PC-9 (cell line): ENCODE data around the gene HMGCS1. TPM values are rescaled to one million over a fixed set of nuclear protein-coding genes. Genes with fewer than 3 reads are reported as not detected.
"Not testable (repeated sequence)": the region's sequence is repeated elsewhere in the genome, so short reads cannot be mapped to it uniquely, and the experiment has no call there.

ENCODE experiments used
- BruUV-seq: library from RNA; stranded (reverse); fragments of 400-500 nt; replicated peaks from 2 replicates; lab custom pipeline; 2021; lab: Mats Ljungman, UMichigan
- CTCF ChIA-PET: fragments of 300-600 bp; sonication (Branson Sonifier 250); formaldehyde crosslinking; loops from one replicate; lab custom pipeline; 2022; ENCODE audit warnings: antibody characterized with exemption; lab: Charles Lee
- POLR2A ChIA-PET: fragments of 300-600 bp; sonication (Branson Sonifier 250); formaldehyde crosslinking; loops from one replicate; lab custom pipeline; 2022; ENCODE audit warnings: antibody characterized with exemption; ENCODE audit not compliant: unreplicated experiment; lab: Charles Lee
- DNase-seq, 2 experiments: peaks; one replicate each; pipeline versions ENCODE4 v3.0.0 to v3.0.0-alpha.2; 2015 to 2022; ENCODE audit warnings: mixed read lengths in 1 of 2
- H2AFZ ChIP-seq: fragments of 200-600 bp; sonication (generic); 2 replicates; pipeline ENCODE4 v1.8.1; 2017; ENCODE audit warnings: antibody characterized with exemption
- H3F3A ChIP-seq: fragments of 200-600 bp; sonication (generic); 2 replicates; pipeline ENCODE4 v1.8.1; 2017; ENCODE audit warnings: antibody characterized with exemption, mild to moderate bottlenecking, low read depth; ENCODE audit not compliant: insufficient read depth
- H3K27ac ChIP-seq: fragments of 200-600 bp; sonication (generic); 2 replicates; pipeline ENCODE4 v1.6.1; 2016; ENCODE audit warnings: mixed run types
- H3K27me3 ChIP-seq: fragments of 200-600 bp; sonication (generic); 2 replicates; pipeline ENCODE4 v1.6.1; 2016; ENCODE audit warnings: low read depth, mixed run types; ENCODE audit not compliant: insufficient read depth
- H3K36me3 ChIP-seq: fragments of 200-600 bp; sonication (generic); 2 replicates; pipeline ENCODE4 v1.6.1; 2016; ENCODE audit warnings: low read depth, mixed run types
- H3K4me1 ChIP-seq: fragments of 200-600 bp; sonication (generic); replicated peaks from 2 replicates; pipeline ENCODE4 v1.6.1; 2016; ENCODE audit warnings: mixed run types; ENCODE audit not compliant: insufficient read depth
- H3K4me2 ChIP-seq: fragments of 200-600 bp; sonication (generic); 2 replicates; pipeline ENCODE4 v1.6.1; 2017; ENCODE audit warnings: mixed run types
- H3K4me3 ChIP-seq: fragments of 200-600 bp; sonication (generic); 2 replicates; pipeline ENCODE4 v1.6.1; 2016; ENCODE audit warnings: mixed run types
- H3K79me2 ChIP-seq: fragments of 200-600 bp; sonication (generic); 2 replicates; pipeline ENCODE4 v1.6.1; 2017; ENCODE audit warnings: low read depth, mixed run types
- H3K9me2 ChIP-seq: fragments of 200-600 bp; sonication (generic); 2 replicates; pipeline ENCODE4 v1.8.1; 2017; ENCODE audit warnings: mild to moderate bottlenecking; ENCODE audit not compliant: insufficient read depth
- H3K9me3 ChIP-seq: fragments of 200-600 bp; sonication (generic); 2 replicates; pipeline ENCODE4 v1.8.1; 2016; ENCODE audit warnings: low read depth; ENCODE audit not compliant: insufficient read depth
- H4K20me1 ChIP-seq: fragments of 200-600 bp; sonication (generic); 2 replicates; pipeline ENCODE4 v1.8.1; 2017; ENCODE audit not compliant: insufficient read depth
- EZH2 ChIP-seq: fragments of 200-600 bp; sonication (generic); IDR thresholded peaks from 2 replicates; pipeline ENCODE4 v1.8.0; 2017; ENCODE audit warnings: antibody characterized with exemption, low read depth
- intact Hi-C: fragments of 100-400 bp; cut with micrococcal nuclease; formaldehyde crosslinking; loops from one replicate; pipeline ENCODE4 v1.10.0; 2022; ENCODE audit not compliant: unreplicated experiment
- total RNA-seq: library from RNA; stranded (reverse); gene quantifications from 2 replicates; pipeline ENCODE4 v1.2.3, GENCODE V29; 2021
- TF ChIP-seq, protein P1 (sequence below): fragments of 200-600 bp; sonication (generic); conservative IDR thresholded peaks from 2 replicates; pipeline ENCODE4 v1.6.1; 2017; ENCODE audit warnings: mixed run types, antibody characterized with exemption, mild to moderate bottlenecking, moderate library complexity

HMGCS1 gene
- total RNA-seq, 1 experiment from 2014 or later, result 189 TPM

DNA sequence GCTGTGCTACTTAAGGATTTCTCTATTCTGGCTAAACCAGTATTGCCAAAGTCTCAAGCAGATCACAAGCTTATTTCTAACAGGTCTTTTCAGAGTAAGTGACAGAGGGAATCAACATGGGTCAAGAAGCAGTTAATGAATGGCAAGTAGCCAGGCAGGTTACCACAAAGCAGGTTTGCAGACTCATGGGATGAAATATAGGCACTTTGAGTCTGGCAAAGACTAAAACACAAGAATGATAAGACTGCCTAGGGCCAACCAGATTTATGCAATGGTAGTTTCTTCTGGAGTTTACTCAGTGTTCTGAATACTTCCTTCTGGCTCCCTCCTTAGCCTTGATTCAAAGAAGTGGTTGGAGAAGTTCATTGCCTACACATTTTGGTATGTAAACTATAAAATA is 3.6 kb downstream of the HMGCS1 start:
- Histone ChIP-seq H3K4me2 (peak overlapping the region; percentile 78), H3K9me3 (peaks cover 1% of the 10 kb centered on the region; the same call in 1 of the 2 replicates), H2AFZ (no peak overlapping the region), H3K79me2 (peaks cover 84% of the 10 kb centered on the region), H4K20me1 (peaks cover 72% of the 10 kb centered on the region), H3K4me3 (peak overlapping the region; percentile 3; the same call in 1 of the 2 replicates), H3K27ac (peak overlapping the region; percentile 47), H3K9me2 (no peaks in the 10 kb centered on the region), H3K36me3 (peaks cover 38% of the 10 kb centered on the region), H3K27me3 (no peaks in the 10 kb centered on the region), H3F3A (peaks cover 40% of the 10 kb centered on the region), H3K4me1 (peaks cover 57% of the 10 kb centered on the region)
- intact Hi-C loops, result loop anchor here (2.0 to 10.0 kb wide), 6 partner anchors 83 to 463 kb away; partner anchors contain the start of genes C5orf34 and NNT
- TF ChIP-seq, protein P1, sequence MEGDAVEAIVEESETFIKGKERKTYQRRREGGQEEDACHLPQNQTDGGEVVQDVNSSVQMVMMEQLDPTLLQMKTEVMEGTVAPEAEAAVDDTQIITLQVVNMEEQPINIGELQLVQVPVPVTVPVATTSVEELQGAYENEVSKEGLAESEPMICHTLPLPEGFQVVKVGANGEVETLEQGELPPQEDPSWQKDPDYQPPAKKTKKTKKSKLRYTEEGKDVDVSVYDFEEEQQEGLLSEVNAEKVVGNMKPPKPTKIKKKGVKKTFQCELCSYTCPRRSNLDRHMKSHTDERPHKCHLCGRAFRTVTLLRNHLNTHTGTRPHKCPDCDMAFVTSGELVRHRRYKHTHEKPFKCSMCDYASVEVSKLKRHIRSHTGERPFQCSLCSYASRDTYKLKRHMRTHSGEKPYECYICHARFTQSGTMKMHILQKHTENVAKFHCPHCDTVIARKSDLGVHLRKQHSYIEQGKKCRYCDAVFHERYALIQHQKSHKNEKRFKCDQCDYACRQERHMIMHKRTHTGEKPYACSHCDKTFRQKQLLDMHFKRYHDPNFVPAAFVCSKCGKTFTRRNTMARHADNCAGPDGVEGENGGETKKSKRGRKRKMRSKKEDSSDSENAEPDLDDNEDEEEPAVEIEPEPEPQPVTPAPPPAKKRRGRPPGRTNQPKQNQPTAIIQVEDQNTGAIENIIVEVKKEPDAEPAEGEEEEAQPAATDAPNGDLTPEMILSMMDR, result no peak
- no peak for TF ChIP-seq EZH2
- BruUV-seq, result no TSS peak
- peak; percentile 46 to 93 for DNase-seq
- POLR2A ChIA-PET, result no interaction called here
- CTCF ChIA-PET, result interaction anchor here (0.6 to 2.0 kb wide), 3 partner anchors 80 to 395 kb away, joined by 3 to 14 read pairs (median 4); partner anchors contain the start of gene TMEM267

DNA sequence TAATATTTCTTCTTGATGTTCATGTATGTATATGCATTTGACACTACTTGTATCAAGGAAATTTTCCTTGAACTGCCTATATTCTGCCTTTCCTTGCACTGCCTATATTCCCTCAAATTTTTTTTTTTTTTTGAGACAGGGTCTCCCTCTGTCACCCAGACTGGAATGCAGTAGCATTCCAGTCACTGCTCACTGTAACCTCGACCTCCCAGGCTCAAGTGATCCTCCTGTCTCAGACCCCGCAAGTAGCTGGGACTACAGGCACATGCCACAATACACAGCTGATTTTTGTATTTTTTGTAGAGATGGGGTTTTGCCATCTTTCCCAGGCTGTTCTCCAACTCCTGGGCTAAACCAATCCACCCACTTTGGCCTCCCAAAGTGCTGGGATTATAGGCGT is 4.1 kb downstream of the HMGCS1 start:
- H2AFZ ChIP-seq, result no peak overlapping the region
- ChIA-PET POLR2A (no interaction called here), CTCF (interaction anchor here (0.6 to 2.0 kb wide), 3 partner anchors 81 to 395 kb away, joined by 3 to 14 read pairs (median 4); partner anchors contain the start of gene TMEM267)
- peaks cover 76% of the 10 kb centered on the region for H4K20me1 ChIP-seq
- peaks cover 43% of the 10 kb centered on the region for H3K36me3 ChIP-seq
- no TSS peak for BruUV-seq
- no peaks in the 10 kb centered on the region for H3K27me3 ChIP-seq
- H3K4me2 ChIP-seq, result peak overlapping the region; percentile 78
- H3K79me2 ChIP-seq, result peaks cover 90% of the 10 kb centered on the region
- H3K9me3 ChIP-seq, result no peaks in the 10 kb centered on the region; the same call in 1 of the 2 replicates
- H3K9me2 ChIP-seq, result no peaks in the 10 kb centered on the region
- intact Hi-C loops, result loop anchor here (2.0 to 5.0 kb wide), 2 partner anchors 82 to 397 kb away; no protein-coding TSS in a partner anchor
- peaks cover 52% of the 10 kb centered on the region for H3K4me1 ChIP-seq
- no peak overlapping the region; the same call in 1 of the 2 replicates for H3K4me3 ChIP-seq
- no peak for TF ChIP-seq EZH2
- TF ChIP-seq, protein P1, result no peak
- peak overlapping the region; percentile 47 for H3K27ac ChIP-seq
- H3F3A ChIP-seq, result peaks cover 35% of the 10 kb centered on the region
- DNase-seq, result no peak

DNA sequence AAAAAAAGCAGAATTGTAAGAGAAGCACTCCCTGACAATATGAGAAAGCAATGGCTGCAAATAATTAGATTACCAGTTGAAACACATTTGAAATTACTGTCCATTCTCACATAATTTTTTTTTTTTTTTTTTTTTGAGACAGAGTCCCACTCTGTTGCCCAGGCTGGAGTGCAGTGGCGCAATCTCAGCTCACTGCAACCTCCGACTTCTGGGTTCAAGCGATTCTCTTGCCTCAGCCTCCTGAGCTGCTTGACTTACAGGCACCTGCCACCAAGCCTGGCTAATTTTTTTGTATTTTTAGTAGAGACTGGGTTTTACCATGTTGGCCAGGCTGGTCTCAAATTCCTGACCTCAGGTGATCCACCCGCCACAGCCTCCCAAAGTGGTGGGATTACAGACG is 6.3 kb downstream of the HMGCS1 start:
- H4K20me1 ChIP-seq, result peaks cover 91% of the 10 kb centered on the region
- H3K4me2 ChIP-seq, BruUV-seq, H2AFZ ChIP-seq, H3K9me2 ChIP-seq, H3K9me3 ChIP-seq, H3K27me3 ChIP-seq, POLR2A ChIA-PET, DNase-seq, H3K4me3 ChIP-seq, H3K27ac ChIP-seq: not testable (repeated sequence)
- peaks cover 99% of the 10 kb centered on the region for H3K79me2 ChIP-seq
- peaks cover 35% of the 10 kb centered on the region; the same call in 1 of the 2 replicates for H3F3A ChIP-seq
- peaks cover 62% of the 10 kb centered on the region for H3K36me3 ChIP-seq
- intact Hi-C loops, result loop anchor here (5.0 kb wide), 1 partner anchor 395 kb away; no protein-coding TSS in a partner anchor
- peaks cover 43% of the 10 kb centered on the region for H3K4me1 ChIP-seq
- CTCF ChIA-PET, result interaction anchor here (1.3 to 2.2 kb wide), 2 partner anchors 83 to 177 kb away, joined by 6 to 8 read pairs; partner anchors contain the start of gene TMEM267
